HL-60 (cell line): ENCODE data around the gene DGCR8.

Experiments
- DNase-seq, 2 experiments: peaks; one replicate each; pipeline ENCODE4 v3.0.0-alpha.2; 2010 to 2020; ENCODE audit warnings: low read depth in 1 of 2, low spot score in 1 of 2
- H3K27ac ChIP-seq: fragments of 250-450 bp; sonication (Bioruptor Pico); replicated peaks from 2 replicates; pipeline ENCODE4 v1.5.1; 2020; ENCODE audit warnings: mild to moderate bottlenecking, moderate library complexity
- H3K27me3 ChIP-seq: fragments of 250-450 bp; sonication (Bioruptor Pico); 2 replicates; pipeline ENCODE4 v1.5.1; 2021; ENCODE audit warnings: mild to moderate bottlenecking, moderate library complexity; ENCODE audit not compliant: insufficient read depth, poor library complexity, severe bottlenecking
- H3K4me3 ChIP-seq: replicated peaks from 2 replicates; pipeline ENCODE4 v1.5.1; 2011; ENCODE audit warnings: mild to moderate bottlenecking, control low read depth, low read length; ENCODE audit not compliant: insufficient read depth
- CTCF ChIP-seq: IDR thresholded peaks from one replicate; pipeline ENCODE4 v1.5.1; 2011; ENCODE audit warnings: low read length, control low read depth, inconsistent platforms; ENCODE audit not compliant: insufficient read depth
- GABPA ChIP-seq: IDR thresholded peaks from 2 replicates; pipeline ENCODE4 v1.6.1; 2012; ENCODE audit warnings: low read depth
- POLR2AphosphoS5 ChIP-seq: IDR thresholded peaks from 2 replicates; pipeline ENCODE4 v1.6.1; 2012; ENCODE audit warnings: low read depth
- REST ChIP-seq: IDR thresholded peaks from 2 replicates; pipeline ENCODE4 v1.6.1; 2012; ENCODE audit warnings: low read depth; ENCODE audit not compliant: insufficient replicate concordance
- SPI1 ChIP-seq: IDR thresholded peaks from 2 replicates; pipeline ENCODE4 v1.6.1; 2012; ENCODE audit warnings: low read depth, mild to moderate bottlenecking, borderline replicate concordance

The DGCR8 gene

GRCh38 chr22:20089977-20090729 lies 10.1 kb downstream of the DGCR8 start:
- H3K27me3 ChIP-seq = no peaks in the 10 kb centered on the region
- no peak overlapping the region for H3K4me3 ChIP-seq
- DNase-seq = no peak
- TF ChIP-seq REST (no peak), POLR2AphosphoS5 (no peak), SPI1 (no peak), CTCF (no peak), GABPA (no peak)
- H3K27ac ChIP-seq = no peak overlapping the region

- Histone ChIP-seq H3K27ac (no peak overlapping the region), H3K27me3 (no peaks in the 10 kb centered on the region), H3K4me3 (no peak overlapping the region)
- TF ChIP-seq POLR2AphosphoS5 (no peak), SPI1 (no peak)
- peak in 1 of 2 experiments; percentile 36 for DNase-seq
Measured at GRCh38 chr22:20090730-20091240, 10.7 kb downstream of the DGCR8 start.

- Histone ChIP-seq H3K27ac (no peak overlapping the region), H3K4me3 (no peak overlapping the region), H3K27me3 (no peaks in the 10 kb centered on the region)
- DNase-seq = no peak
- TF ChIP-seq POLR2AphosphoS5 (no peak), REST (no peak), CTCF (no peak), SPI1 (no peak), GABPA (no peak)
Measured at GRCh38 chr22:20091690-20092476, 11.8 kb downstream of the DGCR8 start.

GRCh38 chr22:20092477-20092854 lies 12.4 kb downstream of the DGCR8 start:
- no peak overlapping the region for H3K4me3 ChIP-seq
- H3K27ac ChIP-seq = no peak overlapping the region
- no peak for DNase-seq
- no peak for TF ChIP-seq REST
- no peak for TF ChIP-seq POLR2AphosphoS5
- no peak for TF ChIP-seq SPI1
- TF ChIP-seq GABPA = no peak
- no peak for TF ChIP-seq CTCF
- no peaks in the 10 kb centered on the region for H3K27me3 ChIP-seq
